HG03558 (cell line): ENCODE data around the gene RHBDD1.

ENCODE experiments used
- ATAC-seq: cut with Tn5 transposase; IDR thresholded peaks from one replicate; pipeline ENCODE4 v1.9.1; 2021; ENCODE audit warnings: moderate number of reproducible peaks; ENCODE audit not compliant: unreplicated experiment; ENCODE audit errors: extremely low read depth

The RHBDD1 gene

GRCh38 chr2:226973816-226974215, 138.0 kb downstream of the RHBDD1 start:
- ATAC-seq = no peak

DNA sequence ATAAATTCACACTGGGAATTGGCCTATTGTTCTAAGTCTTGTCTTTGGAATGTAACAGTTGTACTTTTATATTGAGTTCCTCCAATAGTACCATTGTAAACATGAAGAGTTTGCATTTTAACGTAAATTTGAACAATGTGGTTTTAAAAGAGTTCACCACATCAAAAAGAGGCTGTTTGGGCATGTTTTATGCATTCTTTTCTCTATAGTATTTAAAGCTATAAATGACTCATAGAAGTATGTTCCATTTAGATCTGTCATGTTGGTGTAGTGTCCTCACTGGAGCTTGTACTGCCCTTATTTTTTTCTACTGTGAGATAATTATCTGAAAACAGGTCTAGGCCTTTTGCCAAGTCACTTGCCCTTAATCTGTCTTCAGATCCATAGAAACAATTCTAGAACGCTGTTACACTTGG, 141.9 kb downstream of the RHBDD1 start:
- no peak for ATAC-seq

DNA sequence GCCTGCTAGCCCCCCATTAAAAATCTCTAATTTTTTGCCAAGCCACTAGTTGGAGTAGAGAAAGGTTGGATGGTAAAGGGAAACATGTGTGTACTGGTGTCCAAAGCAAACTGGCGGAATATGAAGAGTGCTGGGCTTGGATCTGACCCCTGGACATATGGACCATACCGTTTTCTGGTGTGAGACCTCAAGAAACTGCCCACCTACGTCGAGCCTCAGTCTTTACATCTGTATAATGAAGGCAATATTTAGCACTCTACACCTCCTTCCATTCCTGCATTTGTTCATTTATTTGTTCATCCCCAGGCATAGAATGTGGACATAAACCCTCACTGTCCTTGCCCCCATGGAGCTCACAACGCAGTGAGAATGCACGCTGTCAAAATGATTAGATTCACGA, 142.4 kb downstream of the RHBDD1 start:
- no peak for ATAC-seq

GRCh38 chr2:226979004-226979403, 143.2 kb downstream of the RHBDD1 start:
- no peak for ATAC-seq

GRCh38 chr2:226981791-226982326, 146.0 kb downstream of the RHBDD1 start:
- no peak for ATAC-seq

DNA sequence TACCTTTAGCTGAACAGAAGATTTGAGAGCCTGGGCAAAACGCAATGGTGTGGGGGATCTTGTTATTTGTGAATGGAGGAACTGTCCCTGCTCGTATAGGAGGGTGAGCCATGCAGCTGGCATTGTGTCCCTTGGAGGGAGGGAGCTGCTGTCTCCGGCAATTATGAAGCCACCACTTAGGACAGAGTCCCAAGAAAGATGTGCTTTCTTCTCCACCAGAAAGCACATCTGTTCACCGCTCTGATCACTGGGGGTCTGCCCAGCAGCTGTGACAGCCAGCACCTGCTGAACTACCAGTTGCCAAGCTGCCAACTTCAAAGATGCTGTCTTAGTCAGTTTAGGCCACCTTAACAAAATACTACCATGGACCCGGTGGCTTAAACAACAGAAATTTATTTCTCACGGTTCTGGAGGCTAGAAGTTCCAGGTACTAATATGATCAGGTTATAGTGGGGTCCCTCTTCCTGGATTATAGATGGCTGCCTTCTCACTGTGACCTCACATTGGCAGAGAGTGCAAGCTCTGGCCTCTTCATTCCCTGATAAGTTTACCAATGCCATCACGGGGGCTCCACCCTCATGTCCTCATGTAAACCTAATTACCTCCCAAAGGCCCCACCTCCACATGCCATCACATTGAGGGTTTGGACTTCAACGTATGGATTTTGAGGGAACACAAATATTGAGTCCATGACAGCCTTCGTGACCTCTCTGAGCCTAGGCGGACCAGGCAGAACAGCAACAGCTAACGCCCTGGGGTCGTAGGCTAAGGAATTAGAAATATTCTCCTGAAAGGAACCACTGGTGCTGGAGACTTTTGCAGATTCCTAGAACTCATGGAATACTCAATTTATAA, 148.3 kb downstream of the RHBDD1 start:
- ATAC-seq = no peak

DNA sequence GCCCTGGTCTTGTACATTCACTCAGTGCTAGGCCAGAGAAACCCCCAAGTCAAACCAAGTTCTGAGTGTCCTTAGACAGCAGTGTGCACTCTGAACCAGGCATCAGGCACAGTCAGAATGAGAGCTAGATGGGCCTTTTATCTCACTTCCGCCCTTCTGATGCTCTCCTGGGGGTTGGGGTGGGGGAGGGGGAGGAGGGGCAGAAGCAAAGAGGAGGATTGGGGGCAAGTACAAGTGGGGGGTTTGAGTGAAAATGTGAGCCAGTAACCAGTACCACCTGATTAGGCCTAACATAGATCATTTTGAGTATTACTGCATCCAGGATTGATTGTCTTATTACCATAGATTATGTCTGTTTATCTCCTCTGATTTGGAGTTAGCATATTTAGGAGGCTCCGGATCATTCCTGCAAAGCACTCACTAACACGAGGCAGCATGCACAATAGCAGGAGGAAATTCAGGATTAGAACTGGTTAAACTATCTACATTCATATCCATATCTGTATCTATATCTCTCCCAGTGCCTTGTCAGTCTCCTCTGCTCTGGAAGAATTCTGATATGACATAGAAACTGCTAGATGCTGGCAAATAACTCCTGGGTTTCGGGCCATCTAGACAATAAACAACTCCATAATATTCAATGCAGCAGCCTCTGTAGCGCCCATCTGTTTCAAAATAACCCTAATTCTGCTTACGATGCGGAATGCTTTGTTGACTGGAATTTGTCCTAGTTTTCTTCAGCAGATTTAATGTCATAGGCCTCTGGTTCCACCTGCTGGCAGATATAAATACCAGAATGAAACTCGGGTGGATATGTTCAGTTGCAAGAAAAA, 149.1 kb downstream of the RHBDD1 start:
- peak; percentile 96 for ATAC-seq

GRCh38 chr2:226985583-226985946, 149.7 kb downstream of the RHBDD1 start:
- no peak for ATAC-seq

DNA sequence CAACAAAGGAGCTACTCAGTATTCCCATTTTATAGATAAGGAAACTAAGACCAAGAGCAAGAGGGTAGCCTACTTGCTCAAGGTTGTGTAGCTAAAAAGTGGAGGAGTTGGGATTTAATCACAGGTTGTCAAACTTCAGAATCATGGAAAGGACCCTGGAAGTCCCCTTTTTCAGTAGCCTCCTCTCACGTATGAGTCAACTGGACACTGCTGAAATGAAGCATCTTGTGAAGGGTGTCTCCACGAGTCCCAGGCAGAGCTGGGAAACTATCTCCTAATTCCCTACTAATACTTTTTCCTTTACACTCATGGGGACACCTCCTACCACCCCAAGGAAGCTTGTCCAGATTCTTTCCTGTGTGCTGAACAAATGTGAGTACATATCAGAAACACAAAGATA, 155.8 kb downstream of the RHBDD1 start:
- ATAC-seq = no peak

GRCh38 chr2:226993171-226993570, 157.3 kb downstream of the RHBDD1 start:
- ATAC-seq = no peak

- no peak for ATAC-seq
Measured at GRCh38 chr2:226994775-226995174, 158.9 kb downstream of the RHBDD1 start.

DNA sequence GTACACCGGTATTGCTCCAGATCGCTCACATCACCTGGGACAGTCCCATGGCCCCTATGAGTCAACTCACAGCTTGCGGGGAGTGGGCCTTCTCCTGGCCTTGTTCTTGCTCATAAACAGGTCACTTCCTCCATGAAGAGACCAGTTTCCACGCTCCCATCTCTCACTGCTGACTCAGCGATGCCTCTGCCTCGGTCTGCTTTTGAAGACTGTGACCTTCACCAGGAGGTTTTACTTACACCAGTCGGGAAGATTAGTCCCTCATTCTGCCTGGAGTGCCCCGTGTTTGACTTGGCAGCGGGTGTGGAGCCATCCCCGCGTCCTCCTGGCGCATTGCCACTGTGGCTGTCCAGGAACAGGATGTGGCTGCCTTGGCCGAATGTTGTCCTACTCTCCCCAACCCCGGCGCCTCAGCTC, 159.8 kb downstream of the RHBDD1 start:
- no peak for ATAC-seq

DNA sequence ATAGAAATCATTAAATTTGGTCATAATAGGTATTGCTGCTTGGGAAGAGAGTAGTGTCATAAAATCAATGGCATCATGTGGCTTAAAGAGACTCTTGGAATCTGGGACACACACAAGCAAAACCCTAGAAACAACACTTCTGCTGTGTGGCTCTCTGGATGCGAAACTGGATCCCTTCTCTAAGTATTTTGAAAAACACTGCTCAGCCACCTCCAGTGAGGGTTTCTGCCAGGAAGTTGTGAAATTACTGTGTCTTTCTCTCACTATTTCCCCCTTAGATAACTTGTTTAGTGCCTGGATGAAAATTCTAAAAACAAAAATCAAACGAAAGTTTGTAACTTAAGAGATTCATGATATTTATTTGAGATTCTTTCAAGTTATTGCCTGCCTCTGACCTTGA, 163.8 kb downstream of the RHBDD1 start:
- ATAC-seq = no peak

DNA sequence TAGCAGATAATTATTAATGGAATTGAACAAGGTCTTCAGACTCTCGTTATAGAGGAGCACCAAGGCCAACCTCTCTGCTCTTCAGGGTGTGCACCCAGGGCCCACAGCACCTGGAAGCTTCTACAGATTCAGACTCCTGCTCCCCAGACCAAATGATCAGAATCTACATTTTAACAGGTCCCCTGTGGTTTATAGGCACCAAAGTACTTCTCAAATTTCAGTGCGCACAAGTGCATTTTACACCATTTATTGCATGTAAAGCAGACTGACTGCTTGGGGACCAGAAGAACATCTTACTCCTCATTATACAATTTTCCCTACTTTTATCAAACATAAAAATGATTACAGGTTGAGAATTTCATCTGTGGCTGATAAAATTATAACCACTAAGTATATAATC, 164.3 kb downstream of the RHBDD1 start:
- no peak for ATAC-seq

DNA sequence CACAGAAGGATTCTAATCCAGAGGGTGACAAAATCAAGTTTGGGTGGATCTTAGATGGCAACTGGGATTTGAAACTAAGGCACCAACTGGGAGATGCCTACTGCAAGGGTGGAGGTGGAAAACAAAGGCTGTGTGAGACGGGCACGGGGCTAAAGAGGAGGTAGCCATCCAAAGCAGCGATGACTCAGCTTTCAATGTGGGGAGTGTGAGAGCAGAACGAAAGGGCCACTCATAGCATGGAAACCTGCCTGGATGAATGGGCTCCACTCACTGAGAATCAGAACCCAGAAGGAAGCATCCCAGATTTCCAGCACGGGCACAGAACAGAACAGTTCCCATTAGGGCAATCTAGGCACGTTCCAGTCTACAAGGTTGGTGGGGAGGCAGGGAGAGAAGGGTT, 168.6 kb downstream of the RHBDD1 start:
- no peak for ATAC-seq

- ATAC-seq = no peak
Measured at GRCh38 chr2:227006189-227006897, 170.5 kb downstream of the RHBDD1 start.

- ATAC-seq = no peak
Measured at GRCh38 chr2:227007148-227007547, 171.3 kb downstream of the RHBDD1 start.

DNA sequence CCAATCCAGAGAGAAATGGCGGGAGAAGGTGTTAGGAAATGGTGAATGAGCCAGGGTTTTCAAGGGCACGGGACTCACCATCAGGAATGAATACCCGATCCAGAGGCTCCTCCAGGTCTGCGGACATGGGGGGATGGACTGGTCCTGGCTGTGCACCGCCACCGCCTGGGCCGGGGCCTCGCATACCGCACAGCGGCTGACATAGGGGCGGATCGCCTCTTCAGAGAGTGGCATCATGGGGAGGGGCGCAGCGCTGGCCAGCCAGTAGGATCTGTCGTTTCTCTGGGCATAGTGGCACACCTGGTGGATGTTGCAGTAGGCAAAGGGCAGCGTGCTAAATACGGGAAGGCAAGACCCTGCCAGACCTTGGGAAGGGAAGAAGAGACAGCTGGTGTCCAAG, 172.1 kb downstream of the RHBDD1 start:
- ATAC-seq = no peak

- no peak for ATAC-seq
Measured at GRCh38 chr2:227010433-227010832, 174.6 kb downstream of the RHBDD1 start.

DNA sequence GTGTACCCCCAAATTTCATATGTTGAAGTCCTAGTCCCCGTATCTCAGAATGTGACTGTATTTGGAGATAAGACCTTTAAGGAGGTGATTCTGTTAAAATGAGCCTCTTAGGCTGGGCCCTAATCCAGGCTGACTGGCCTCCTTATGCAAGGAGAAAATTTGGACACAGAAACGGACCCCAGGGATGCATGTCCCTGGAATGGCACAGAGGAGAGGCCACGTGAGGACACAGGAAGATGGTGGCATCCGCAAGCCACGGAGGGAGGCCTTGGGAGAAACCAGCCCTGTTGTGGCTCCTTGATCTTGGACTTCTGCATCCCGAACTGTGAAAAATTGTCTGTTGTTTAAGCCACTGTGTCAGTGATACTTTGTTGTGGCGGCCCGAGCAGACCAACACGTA, 177.5 kb downstream of the RHBDD1 start:
- ATAC-seq = no peak

DNA sequence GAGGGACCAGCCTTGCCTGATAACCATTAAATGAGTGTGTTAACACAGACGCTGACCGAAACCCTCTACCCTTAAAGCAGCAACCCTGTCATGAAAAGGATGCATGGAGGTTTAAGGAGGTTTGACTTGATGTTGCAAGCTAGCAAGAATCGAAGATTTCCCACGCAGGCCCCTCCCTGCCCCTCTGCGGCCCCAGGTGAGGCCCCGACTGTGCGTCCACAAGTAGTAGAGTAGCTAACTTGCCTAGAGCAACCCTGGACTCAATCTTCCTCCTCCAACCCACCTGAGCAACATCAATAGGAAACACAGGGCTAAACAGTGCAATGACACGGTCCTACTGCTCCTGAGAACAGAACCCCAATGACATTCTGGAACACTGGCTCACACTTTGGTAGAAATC, 178.0 kb downstream of the RHBDD1 start:
- no peak for ATAC-seq
